Activated CD4-positive, alpha-beta T cell treated with anti-CD3 and anti-CD28 coated beads, Interleukin-2, amount 50 U/mL, for 48 hours (primary cell): ENCODE measurements around the gene MAGEL2.

ENCODE experiments used
- DNase-seq, 2 experiments: peaks; one replicate each; pipeline ENCODE4 v3.0.0-alpha.2; 2020

The MAGEL2 gene

GRCh38 chr15:23647421-23648370, at the start of gene MAGEL2:
MAGEL2 (minus strand) TSS chr15:23647867; CDS start chr15:23647742, 125 bp downstream.
- no peak for DNase-seq

- no peak for DNase-seq
Observed at GRCh38 chr15:23695282-23695681, 47.6 kb upstream of the MAGEL2 start.

- DNase-seq, result no peak
Observed at GRCh38 chr15:23694592-23694991, 46.9 kb upstream of the MAGEL2 start.

- no peak for DNase-seq
Observed at GRCh38 chr15:23690450-23690852, 42.8 kb upstream of the MAGEL2 start.

GRCh38 chr15:23690015-23690414, 42.3 kb upstream of the MAGEL2 start:
- DNase-seq, result no peak

- no peak for DNase-seq
Observed at GRCh38 chr15:23687143-23687470, 39.4 kb upstream of the MAGEL2 start, which contains the start of gene NDN. NDN (minus strand) TSS chr15:23687305; CDS start chr15:23687217, 88 bp downstream.

GRCh38 chr15:23686466-23687142, 38.9 kb upstream of the MAGEL2 start:
- no peak for DNase-seq

- no peak for DNase-seq
Observed at GRCh38 chr15:23671481-23671880, 23.8 kb upstream of the MAGEL2 start.

- no peak for DNase-seq
Observed at GRCh38 chr15:23670970-23671369, 23.3 kb upstream of the MAGEL2 start.

- DNase-seq, result no peak
Observed at GRCh38 chr15:23663232-23663631, 15.6 kb upstream of the MAGEL2 start.

GRCh38 chr15:23648920-23649515, 1.4 kb upstream of the MAGEL2 start:
- peak; percentile 34 to 44 for DNase-seq

- no peak for DNase-seq
Observed at GRCh38 chr15:23647001-23647295, 719 bp downstream of the MAGEL2 start.

- no peak for DNase-seq
Observed at GRCh38 chr15:23646165-23647000, 1.3 kb downstream of the MAGEL2 start.

- DNase-seq, result no peak
Observed at GRCh38 chr15:23645371-23646164, 2.1 kb downstream of the MAGEL2 start.

GRCh38 chr15:23644829-23645228, 2.8 kb downstream of the MAGEL2 start:
- DNase-seq, result no peak

GRCh38 chr15:23642413-23643044, 5.1 kb downstream of the MAGEL2 start:
- peak; percentile 44 to 53 for DNase-seq

- no peak for DNase-seq
Observed at GRCh38 chr15:23634181-23634580, 13.5 kb downstream of the MAGEL2 start.

GRCh38 chr15:23629234-23629805, 18.3 kb downstream of the MAGEL2 start:
- DNase-seq, result no peak

- no peak for DNase-seq
Observed at GRCh38 chr15:23628612-23629233, 18.9 kb downstream of the MAGEL2 start.

- no peak for DNase-seq
Observed at GRCh38 chr15:23616536-23616935, 31.1 kb downstream of the MAGEL2 start.

- no peak for DNase-seq
Observed at GRCh38 chr15:23606226-23606625, 41.4 kb downstream of the MAGEL2 start.
